Activated naive CD4-positive, alpha-beta T cell treated with anti-CD3 and anti-CD28 coated beads, Interleukin-2, amount 50 U/mL, for 16 hours (primary cell): Measurements from ENCODE around the gene MVB12B.
"Not testable (repeated sequence)": the region's sequence is repeated elsewhere in the genome, so short reads cannot be mapped to it uniquely, and the experiment has no call there.

Experiments used
- DNase-seq: peaks from one replicate; pipeline ENCODE4 v3.0.0-alpha.2; 2020

MVB12B gene, protein sequence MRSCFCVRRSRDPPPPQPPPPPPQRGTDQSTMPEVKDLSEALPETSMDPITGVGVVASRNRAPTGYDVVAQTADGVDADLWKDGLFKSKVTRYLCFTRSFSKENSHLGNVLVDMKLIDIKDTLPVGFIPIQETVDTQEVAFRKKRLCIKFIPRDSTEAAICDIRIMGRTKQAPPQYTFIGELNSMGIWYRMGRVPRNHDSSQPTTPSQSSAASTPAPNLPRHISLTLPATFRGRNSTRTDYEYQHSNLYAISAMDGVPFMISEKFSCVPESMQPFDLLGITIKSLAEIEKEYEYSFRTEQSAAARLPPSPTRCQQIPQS

DNA sequence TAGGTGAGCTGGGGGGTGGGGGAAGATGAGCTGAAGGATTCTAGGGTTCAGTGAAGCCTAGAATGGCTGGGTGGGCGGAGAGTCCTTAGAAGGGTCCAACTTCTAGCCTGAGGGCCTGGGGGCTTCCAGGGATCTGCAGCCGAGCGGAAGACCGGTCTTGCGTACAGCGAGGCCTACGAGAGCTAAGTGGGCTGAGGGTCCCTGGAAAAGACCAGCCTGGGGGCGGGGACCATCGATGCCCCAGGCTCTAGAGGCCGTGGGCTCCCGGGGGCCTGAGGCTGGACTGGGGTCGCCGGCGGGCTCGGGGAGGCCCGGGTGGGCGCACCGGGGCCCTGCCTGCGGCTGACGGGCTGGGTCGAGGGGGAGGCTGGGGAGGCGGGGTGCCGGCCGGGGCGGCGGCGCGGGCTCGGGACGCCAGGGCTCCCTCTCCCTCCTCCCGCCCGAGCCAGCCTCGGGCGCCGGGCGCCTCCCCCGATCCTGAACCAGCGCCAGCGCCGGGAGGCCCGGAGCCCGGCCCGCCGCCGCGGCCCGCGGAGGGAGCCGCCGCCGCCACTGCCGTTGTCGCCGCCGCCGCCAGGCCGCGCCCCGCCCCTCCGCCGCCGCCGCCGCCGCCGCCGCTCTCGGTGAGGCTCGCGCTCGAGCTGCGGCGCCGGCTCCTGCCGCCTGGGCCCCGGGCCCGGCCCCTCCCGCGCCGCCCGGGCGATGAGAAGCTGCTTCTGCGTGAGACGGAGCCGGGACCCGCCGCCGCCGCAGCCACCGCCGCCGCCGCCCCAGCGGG lies at the start of gene MVB12B:
Gene MVB12B (plus strand): TSS at position 602 of the 778 bp plus-strand sequence. CDS start 101 bp downstream, at position 703.
- DNase-seq, result peak; percentile 64

DNA sequence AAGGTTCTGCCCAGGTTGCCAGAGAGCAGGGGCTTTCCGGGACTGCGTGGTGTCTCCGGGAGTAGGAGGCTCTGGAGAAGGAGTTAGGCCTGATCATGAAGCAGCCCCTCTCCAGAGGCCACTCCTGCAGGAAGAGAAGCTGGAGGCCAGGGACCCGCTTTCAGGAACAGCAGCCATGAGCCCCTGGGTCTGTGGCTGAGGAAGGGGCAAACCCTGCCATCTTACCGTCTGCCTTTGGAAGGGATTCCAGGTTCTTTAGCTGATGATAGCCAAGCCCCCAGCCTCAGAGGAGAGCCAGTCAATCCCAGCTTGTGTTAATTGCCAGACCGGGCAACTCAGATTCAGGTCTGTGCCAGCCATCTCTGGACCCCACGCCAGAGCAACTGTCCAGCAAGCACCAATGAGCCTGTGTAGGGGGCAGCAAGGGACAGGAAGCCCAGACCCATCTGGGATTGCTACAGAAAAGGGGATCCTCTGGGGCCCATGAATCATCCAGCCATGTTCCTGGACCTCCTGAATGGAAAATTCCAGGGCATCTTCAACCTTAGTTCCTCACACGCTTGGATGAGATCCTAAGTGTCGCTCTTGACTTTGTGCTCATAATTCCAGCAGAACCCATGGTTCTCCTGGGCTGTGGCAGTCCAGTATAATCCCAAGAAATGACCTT lies 42.7 kb upstream of the MVB12B start:
- DNase-seq, result no peak

DNA sequence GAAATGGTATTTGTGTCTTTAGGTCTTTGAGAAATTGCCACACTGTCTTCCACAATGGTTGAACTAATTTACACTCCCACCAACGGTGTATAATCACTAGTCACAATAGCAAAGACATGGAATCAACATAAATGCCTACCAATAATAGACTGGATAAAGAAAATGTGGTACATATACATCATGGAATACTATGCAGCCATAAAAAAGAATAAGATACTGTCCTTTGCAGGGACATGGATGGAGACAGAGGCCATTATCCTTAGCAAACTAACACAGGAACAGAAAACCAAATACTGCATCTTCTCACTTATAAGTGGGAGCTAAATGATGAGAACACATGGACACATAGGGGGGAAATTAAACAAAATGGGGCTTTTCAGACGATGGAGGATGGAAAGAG lies 41.0 kb upstream of the MVB12B start:
- DNase-seq, result not testable (repeated sequence)

DNA sequence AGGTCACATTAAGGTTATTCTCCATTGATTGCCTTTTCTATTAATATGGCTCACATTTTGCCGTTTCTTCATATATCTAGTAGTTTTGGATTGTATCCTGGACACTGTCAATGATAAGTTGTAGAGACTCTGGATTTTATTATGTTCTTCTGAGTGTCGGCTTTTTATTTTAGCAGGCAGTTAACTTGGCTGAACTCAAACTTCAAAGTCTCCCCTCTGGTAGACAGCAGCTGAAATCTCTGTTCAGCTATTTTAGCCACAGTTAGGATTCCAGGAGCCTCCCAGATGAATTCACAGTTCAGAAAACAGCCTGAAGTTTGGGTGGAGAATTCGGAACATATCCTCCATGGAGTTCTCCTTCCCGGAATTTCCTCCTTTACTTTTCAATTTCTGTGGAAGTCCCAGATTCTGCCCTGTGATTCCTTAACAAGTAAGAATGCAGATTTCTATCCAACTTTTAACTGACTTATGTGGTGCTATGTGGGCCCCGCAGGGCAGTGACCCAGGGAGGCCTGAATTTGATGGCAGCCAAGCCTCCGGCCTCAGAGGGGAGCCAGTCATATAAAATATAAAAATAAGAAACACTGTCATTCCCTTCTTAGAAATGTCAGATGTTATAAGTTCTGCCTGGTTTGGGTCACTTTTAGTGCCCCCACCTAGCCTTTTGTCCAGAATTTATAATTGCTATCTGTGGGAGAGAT lies 39.3 kb upstream of the MVB12B start:
- no peak for DNase-seq

DNA sequence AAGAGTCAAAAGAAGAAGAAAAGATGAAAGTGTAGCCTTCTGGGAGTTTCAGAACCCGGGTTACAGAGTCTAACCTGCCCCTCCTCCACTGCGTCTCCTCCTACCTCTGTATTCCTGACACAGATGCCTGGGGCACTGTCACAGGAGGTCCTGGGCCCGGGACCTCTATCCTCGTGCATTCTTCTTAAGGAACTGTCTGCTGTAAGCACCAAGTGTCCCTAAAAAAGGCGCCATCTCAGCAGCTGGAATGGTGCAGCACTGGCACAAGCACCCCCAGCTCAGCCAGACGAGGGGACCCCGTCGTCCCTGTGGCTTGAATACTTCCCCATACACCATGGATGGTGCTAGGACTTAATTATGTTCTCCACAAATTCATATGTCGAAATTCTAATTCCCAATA lies 35.8 kb upstream of the MVB12B start:
- no peak for DNase-seq

DNA sequence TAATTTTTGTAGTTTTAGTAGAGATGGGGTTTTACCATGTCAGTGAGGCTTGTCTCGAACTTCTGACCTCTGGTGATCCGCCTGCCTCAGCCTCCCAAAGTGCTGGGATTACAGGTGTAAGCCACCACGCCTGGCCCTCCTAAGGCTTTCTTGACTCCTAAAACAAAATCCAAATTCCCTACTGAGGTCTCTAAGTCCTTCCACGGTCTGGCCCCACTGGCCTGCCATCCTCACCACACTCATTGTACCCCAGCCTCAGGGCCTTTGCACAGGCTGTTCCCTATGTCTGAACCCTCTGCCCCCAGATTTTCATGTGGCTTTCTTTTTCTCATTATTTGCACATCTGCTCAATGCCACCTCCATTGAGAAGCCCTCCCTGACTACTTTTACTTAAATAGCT lies 34.7 kb upstream of the MVB12B start:
- DNase-seq, result no peak

DNA sequence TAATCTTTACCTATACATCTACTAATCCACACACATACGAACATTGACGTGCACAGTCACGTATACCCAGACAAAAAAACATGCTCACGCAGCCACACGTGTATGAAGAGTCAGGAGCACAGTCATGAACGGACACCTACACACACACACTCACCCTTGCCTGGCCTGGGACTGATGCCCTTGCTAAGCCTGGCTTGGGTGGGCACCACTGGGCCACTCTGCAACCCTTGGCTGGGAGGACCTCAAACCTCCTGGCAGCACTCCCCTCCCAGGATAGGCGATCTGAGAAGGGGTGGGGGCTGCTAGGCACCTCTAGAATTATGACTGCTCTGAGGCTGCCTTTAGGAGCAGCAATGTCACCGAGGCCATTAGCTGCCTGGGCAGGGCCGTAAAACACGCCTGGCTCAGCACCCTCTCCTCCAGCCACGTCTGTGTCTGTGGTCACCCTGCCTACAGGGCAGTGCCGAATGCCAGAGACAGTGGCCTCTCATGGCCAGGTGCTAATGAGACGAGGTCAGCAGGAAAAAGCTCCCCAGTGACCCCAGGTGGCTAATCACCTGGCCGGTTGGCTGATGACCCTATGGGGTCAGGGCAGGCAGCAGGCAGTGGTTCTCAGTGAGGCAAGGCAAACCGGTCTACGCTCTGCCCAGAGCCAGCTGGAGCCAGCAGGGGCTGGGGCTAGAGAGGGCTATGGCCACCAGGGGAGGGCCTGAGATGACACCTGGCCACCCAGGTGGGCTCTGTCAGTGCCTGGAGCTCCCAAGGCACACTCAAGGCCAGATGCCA lies 33.7 kb upstream of the MVB12B start:
- no peak for DNase-seq

DNA sequence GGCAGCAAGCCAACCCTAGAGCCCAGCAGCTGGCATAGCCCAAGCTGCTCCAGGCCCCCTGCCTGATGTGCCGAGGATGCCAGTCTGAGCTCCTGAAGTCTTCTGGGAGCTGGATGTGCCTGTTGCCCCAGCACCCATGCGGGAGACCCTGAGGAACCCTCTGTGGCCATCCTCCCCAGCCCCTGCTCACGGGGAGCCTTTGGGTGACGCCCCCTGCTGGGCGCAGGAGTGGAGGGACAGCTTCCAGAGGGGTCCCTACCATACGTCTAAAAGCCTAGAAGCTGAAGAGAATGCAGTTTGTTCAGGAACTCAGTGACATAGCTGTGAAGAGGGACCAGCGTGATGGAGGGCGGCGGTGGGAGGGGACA lies 33.1 kb upstream of the MVB12B start:
- no peak for DNase-seq

DNA sequence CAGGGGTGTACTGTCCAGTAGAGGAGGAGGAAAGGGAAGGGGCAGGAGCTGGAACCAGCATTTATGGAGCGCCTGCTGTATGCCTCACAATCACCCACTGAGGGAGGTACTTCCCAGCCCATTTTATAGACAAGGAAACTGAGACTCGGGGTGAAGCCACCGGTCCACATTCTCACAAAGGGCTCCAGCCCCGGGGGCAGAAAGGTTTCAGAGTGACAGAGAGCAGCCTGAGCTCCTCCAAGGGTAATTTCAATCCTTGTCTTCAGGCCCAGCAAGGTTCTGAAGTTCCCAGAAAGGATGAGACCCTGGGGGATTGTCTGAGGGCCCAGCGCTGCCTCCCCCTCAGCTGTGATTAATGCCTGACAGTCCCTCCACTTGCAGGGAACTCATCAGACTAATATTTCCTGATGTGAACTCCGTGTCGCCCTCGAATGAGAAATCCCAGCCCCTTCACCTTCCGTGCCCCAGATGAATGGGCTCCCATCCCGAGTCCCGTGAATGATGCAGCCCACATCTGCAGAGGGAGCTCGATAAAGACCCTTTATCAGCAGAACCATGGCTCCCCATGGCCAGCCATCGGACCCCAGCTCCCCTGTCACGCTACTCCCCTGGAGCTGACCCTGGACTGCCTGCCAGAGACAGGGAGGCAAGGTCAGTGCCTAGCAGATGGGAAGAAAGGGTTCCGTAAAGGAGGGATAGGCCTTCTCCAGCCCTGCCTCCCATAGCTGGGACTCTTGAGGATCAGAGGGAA lies 32.1 kb upstream of the MVB12B start:
- DNase-seq, result no peak

DNA sequence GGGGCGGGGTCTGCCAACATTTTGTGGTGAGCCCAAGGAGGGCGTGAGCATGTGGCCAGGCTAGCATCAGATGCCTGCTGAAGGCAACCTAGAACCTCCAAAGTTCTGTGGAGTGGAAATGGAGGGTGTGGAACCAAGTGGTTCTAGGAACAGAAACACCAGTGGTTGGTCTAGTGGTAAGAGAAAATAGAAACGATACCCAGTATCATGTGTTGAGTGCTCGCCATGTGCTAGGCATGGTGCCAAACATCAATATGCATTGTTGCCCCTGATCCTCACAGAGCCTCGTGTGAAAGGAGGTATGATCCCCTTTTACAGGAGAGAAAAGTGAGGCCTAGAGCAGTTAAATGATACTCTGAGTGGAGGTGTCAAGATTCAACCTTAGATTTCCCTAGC lies 31.5 kb upstream of the MVB12B start:
- no peak for DNase-seq

DNA sequence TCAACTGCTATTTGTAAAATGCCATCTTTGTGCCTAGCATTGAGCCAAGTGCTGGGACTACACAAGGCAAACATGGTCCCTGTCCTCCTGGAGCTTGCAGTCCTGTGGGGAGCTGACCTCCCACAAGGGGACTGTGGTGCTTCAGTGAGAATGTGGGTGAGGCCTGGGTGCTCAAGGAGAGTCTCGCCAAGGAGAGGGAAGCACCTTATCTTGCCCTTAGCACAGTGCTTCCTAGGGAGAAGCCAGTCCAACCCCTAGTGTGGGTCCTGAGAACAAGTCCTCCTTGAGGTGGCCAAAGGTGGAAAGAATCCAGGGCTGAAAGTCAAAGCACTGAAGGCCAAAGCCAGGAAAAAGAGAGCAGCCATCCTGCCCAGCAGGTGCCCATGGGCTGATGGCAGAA lies 31.1 kb upstream of the MVB12B start:
- no peak for DNase-seq

DNA sequence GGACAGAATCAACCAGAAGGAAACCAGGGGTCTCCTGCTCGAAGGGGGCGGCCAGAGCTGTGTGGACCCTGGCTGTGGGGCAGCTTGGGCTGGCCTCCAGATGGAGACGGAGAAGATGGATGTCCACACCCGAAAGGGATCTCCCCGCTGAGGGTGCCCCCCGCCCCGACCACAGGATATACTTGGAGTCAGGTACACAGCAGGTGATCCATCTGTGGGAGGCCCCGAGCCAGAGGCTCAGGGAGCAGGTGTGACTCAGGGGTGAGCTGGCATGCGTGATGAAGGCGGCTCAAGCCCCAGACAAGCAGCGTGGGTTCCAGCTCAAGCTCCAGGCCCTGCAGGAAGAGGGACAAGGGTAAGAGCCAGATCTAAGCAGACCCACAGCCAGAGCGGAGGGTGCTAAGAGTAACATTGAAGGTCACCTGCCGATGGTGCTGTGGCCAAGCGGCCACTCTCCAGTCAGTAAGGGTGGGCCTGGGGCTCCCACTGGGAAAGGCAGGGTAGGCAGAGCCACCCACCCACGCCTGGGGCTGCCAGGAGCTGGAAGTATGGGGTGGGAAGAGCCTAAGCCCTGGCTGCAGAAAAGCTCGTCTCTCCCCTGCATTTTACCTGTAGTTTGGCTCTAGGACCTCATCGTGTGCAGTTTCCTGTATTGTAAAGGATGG lies 30.6 kb upstream of the MVB12B start:
- DNase-seq, result no peak

DNA sequence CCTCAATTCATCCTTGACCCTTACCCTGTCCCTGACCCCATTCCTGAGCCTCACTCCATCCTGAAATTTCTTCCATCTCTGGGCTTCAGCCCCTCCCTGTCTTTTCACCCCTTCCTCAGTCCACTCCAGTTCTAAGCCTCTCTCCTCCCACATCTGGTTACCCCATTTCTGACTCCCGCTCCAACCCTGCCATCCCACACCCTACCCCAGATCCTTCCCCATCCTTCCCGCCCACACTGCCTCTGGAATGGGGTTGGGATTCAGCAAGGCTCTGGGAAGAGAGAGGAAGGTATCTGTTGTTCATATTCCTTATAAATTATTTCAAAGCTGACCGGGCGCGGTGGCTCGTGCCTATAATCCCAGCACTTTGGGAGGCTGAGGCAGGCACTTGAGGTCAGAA lies 29.9 kb upstream of the MVB12B start:
- DNase-seq, result no peak

DNA sequence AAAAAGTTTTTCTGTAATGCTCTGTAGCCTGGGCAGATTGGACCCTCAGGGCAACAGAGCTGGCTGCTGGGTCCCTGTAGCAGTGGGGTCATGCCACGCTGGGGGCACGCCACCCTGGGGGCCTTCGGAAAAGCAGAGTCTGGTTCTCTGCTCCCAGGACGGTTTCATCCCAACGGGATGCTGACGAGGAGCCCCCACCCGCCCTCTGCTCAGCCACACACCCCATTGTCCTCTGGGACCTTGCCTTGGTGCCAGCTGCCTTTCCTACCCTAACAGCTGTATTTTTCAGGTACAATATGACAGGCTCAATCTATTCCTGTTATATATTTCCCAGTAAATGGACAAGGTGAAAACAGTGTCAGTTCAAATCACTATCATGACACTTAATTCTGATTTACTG lies 29.0 kb upstream of the MVB12B start:
- DNase-seq, result no peak

DNA sequence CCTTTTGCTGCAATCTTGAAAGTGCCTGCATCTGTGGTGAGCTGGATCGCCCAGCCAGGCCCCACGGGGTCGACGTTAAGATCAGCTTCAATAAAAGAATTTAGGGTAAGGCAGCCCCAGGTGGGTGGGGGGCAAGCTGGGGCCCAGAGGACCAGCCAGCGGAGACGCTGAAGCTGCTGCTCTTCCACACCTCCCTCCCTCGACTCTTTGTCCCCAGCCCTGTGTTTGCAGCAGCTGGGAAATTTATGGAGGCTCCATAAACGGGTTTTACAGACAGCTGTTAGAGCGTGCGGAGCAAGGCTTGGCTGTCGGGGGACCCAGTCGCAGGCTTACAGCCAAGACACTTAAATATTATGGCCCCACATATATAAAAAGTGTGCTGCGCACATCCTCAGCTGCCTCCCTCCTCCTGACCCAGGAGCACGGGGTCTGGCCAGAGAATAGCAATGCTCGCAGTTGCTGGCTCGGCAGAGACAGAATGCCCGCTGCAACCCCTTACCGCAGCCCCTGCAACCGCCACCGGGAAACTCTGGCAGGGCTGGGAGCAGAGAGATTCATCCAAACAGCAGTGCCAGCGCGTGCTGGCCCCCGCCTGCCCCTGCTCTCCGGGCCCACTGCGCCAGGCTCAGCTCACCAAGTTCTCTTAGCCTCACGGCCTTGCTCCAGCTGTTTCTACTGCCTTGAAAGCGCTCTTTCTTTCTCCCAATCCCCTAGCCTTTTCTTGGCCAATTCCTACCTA lies 28.4 kb upstream of the MVB12B start:
- no peak for DNase-seq

DNA sequence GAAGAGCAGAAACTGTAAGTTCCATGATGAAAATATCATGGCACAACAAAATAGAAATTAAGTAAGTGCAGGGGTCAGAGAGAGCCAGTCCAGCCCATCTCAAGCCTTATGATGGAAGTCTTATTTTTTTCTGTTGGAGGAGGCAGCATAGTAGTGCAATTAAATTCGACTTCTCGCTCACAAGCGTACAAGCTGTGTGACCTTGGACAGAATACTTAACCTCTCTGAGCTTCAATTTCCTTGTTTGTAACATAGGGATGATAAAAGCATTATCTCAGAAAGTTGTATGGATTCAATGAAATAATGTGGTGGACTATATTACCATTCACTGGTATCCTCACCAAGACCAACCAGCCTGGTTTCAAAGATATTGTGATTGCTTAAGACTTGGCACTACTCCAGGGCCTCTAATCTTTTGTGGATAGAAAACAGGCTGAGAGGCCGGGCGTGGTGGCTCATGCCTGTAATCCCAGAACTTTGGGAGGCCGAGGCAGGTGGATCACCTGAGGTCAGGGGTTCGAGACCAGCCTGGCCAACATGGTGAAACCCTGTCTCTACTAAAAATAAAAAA lies 26.8 kb upstream of the MVB12B start:
- no peak for DNase-seq

DNA sequence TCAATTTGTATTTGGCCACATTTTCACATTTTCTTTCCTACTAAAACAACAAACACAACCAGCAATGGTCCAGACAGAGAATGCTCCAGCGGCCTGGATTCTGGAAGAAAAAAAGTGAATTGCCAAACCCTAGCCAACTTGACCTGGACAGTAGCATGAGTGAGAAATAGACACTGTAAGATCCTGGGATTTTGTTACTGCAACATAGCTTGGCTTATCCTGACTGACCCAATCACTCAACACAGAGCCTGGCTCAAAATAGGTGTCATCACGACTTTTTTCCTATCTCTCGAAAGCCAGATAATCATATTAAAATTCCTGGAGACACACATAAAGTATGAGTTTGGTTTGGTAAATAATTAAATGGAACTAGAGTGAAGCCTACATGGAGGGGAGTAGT lies 25.4 kb upstream of the MVB12B start:
- DNase-seq, result no peak

DNA sequence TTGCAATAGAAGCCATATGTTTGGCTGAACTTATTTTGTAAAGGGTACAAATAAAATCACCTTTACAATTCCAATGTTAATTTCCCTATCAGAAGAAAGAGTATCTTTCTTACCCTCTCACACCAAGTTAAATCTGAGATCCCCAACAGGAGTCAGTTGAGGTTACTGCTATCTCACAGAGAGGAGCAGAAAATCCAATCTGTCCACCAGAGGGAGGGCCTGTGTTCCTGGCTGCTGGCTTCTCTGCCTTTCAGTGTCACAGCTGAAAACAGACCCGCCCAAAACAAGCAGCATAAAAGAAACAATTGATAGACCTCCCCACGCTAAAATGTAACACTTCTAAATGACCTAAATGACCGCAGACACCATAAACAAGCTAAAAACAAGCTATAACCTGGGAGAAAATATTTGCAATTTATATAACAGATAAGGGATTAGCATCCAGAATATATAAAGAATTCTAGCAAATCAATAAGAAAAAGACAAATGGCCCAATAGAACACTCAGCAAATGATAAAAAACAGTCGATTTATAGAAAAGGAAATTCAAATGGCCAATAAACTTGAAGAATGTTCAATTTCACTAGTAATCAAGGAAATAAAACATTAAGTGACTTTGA lies 24.5 kb upstream of the MVB12B start:
- DNase-seq, result peak; percentile 37

DNA sequence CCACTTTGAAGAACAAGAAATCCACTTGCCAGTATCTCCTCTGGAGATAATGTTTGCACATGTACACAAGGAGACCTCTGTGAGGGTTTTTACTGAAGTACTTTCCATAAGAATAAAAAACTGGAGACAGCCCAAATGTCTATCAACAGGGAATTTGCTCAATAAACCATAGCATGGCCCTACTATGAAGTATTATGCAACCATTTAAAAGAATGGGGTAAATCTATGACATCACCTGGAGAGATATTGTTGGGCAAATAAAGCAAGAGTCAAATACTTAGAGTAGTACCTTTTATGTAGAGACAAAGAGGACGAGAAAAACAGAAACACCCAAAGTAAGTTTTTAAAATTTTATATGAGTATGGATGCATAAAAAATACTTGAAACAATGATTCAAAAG lies 23.9 kb upstream of the MVB12B start:
- no peak for DNase-seq

DNA sequence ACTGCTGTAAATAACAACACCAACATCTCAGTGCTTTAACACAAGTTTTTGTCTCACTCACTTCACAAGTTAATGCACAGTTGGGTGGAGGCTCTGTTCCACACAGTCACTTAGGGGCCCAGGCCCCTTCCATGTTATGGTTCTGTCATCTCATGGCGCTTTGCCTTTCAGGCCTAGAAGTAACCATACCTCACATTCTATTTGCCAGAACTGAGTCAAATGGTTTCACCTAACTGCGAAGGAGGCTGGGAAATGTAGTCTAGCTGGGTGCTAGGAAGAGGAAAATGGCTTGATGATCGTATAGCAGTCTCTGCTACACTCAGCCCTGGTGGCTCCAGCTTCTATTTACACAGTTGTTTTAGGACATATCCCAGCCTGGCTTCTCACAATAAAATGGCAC lies 23.1 kb upstream of the MVB12B start:
- no peak for DNase-seq
